ENCODE measurements around the gene SIGLEC7. TPM values are rescaled to one million over a fixed set of nuclear protein-coding genes. Genes with fewer than 3 reads are reported as not detected.
A peak's percentile ranks its signal among the peaks of the same experiment; 100 is the strongest.

SIGLEC7 gene
- total and polyA plus RNA-seq, 5 donors, result 0.59 to 2.4 (median 1.9) TPM

DNA sequence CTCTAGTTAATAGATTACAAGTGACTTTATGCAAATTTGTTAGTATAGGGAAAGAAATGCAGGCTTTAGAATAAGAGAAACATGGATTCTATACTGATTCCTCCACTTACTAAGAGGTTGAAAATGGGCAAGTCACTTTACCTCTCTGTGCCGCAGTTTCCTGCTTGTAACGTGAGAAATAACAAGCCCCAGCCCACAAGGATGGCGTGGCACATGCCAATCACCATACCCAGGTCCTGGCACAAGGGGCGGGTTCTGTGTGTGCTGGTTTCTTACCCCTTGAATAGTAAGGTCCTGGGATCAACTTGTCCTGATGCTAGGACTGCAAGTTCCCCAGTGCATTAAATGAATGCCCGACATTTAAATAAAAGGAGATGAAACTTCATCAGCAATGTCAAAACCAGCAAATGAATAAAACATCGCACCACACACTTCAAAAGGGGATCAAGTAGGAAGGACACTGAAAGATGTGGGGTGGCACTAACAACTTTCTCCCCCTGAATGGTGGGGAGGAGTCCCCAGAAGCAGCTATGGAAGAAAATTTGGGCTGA is 25.3 kb upstream of the SIGLEC7 start:
- intact Hi-C loops (cut with DNase I), result no loop called here
- 79% methylated on average over 6 of the region's 6 CpGs for WGBS
- no peaks in the 10 kb centered on the region for H3K4me1 ChIP-seq (ENCODE audit: control insufficient read depth, insufficient read depth, low read length)

GRCh38 chr19:51119101-51119500 is 23.0 kb upstream of the SIGLEC7 start:
- DNase-seq, result peak in 1 of 3 donors; percentile 12
- intact Hi-C loops (cut with DNase I), result no loop called here

More for the DNA sequence above, 25.3 kb upstream of the SIGLEC7 start:
- ATAC-seq, result no peak
- Histone ChIP-seq H3K27me3 (ENCODE audit: control insufficient read depth, insufficient read depth) (no peaks in the 10 kb centered on the region), H3K9me3 (ENCODE audit: control insufficient read depth, low read length) (no peaks in the 10 kb centered on the region), H3K4me3 (ENCODE audit: low read length) (no peak overlapping the region), H3K27ac (ENCODE audit: low read length) (no peak overlapping the region)
- DNase-seq, result peak in 1 of 3 donors; percentile 7

GRCh38 chr19:51119611-51120010 is 22.5 kb upstream of the SIGLEC7 start:
- ATAC-seq, result no peak

More at GRCh38 chr19:51119101-51119500, 23.0 kb upstream of the SIGLEC7 start:
- no peak for ATAC-seq
- 48% methylated on average over 4 of the region's 4 CpGs for WGBS
- Histone ChIP-seq H3K4me1 (ENCODE audit: control insufficient read depth, insufficient read depth, low read length) (no peaks in the 10 kb centered on the region), H3K27ac (ENCODE audit: low read length) (no peak overlapping the region), H3K9me3 (ENCODE audit: control insufficient read depth, low read length) (no peaks in the 10 kb centered on the region), H3K27me3 (ENCODE audit: control insufficient read depth, insufficient read depth) (no peaks in the 10 kb centered on the region), H3K4me3 (ENCODE audit: low read length) (no peak overlapping the region)

GRCh38 chr19:51120160-51120559 is 21.9 kb upstream of the SIGLEC7 start:
- ATAC-seq, result no peak
- Histone ChIP-seq H3K27ac (ENCODE audit: low read length) (no peak overlapping the region), H3K27me3 (ENCODE audit: control insufficient read depth, insufficient read depth) (no peaks in the 10 kb centered on the region), H3K4me1 (ENCODE audit: control insufficient read depth, insufficient read depth, low read length) (no peaks in the 10 kb centered on the region), H3K9me3 (ENCODE audit: control insufficient read depth, low read length) (no peaks in the 10 kb centered on the region), H3K4me3 (ENCODE audit: low read length) (no peak overlapping the region)
- 80% methylated on average over 6 of the region's 6 CpGs for WGBS
- no peak for DNase-seq
- intact Hi-C loops (cut with DNase I), result no loop called here

More at GRCh38 chr19:51119611-51120010, 22.5 kb upstream of the SIGLEC7 start:
- DNase-seq, result peak in 1 of 3 donors; percentile 29
- Histone ChIP-seq H3K27ac (ENCODE audit: low read length) (no peak overlapping the region), H3K27me3 (ENCODE audit: control insufficient read depth, insufficient read depth) (no peaks in the 10 kb centered on the region), H3K4me3 (ENCODE audit: low read length) (no peak overlapping the region), H3K4me1 (ENCODE audit: control insufficient read depth, insufficient read depth, low read length) (no peaks in the 10 kb centered on the region), H3K9me3 (ENCODE audit: control insufficient read depth, low read length) (no peaks in the 10 kb centered on the region)
- WGBS, result 73% methylated on average over 6 of the region's 6 CpGs
- intact Hi-C loops (cut with DNase I), result no loop called here

- Histone ChIP-seq H3K27ac (ENCODE audit: low read length) (no peak overlapping the region), H3K4me1 (ENCODE audit: control insufficient read depth, insufficient read depth, low read length) (no peaks in the 10 kb centered on the region), H3K9me3 (ENCODE audit: control insufficient read depth, low read length) (no peaks in the 10 kb centered on the region), H3K4me3 (ENCODE audit: low read length) (no peak overlapping the region), H3K27me3 (ENCODE audit: control insufficient read depth, insufficient read depth) (no peaks in the 10 kb centered on the region)
- WGBS, result 89% methylated on average over 8 of the region's 8 CpGs
- intact Hi-C loops (cut with DNase I), result no loop called here
- ATAC-seq, result no peak
- peak in 1 of 3 donors; percentile 31 for DNase-seq
These were observed 20.8 kb upstream of the SIGLEC7 start for GRCh38 chr19:51121257-51121656.

- intact Hi-C loops (cut with DNase I), result no loop called here
- H3K27ac ChIP-seq (ENCODE audit: low read length), result peak overlapping the region; percentile 28
- no peaks in the 10 kb centered on the region for H3K4me1 ChIP-seq (ENCODE audit: control insufficient read depth, insufficient read depth, low read length)
- ATAC-seq (peak in 1 of 2 donors; percentile 9), DNase-seq (peak in 1 of 3 donors; percentile 68)
- H3K4me3 ChIP-seq (ENCODE audit: low read length), result no peak overlapping the region
- WGBS, result 72% methylated on average over 22 of the region's 22 CpGs
- no peaks in the 10 kb centered on the region for H3K27me3 ChIP-seq (ENCODE audit: control insufficient read depth, insufficient read depth)
- no peaks in the 10 kb centered on the region for H3K9me3 ChIP-seq (ENCODE audit: control insufficient read depth, low read length)
These were observed 19.8 kb upstream of the SIGLEC7 start for GRCh38 chr19:51122112-51122981.

- no peak overlapping the region for H3K27ac ChIP-seq (ENCODE audit: low read length)
- intact Hi-C loops (cut with DNase I), result no loop called here
- 52% methylated on average over 6 of the region's 6 CpGs for WGBS
- H3K9me3 ChIP-seq (ENCODE audit: control insufficient read depth, low read length), result no peaks in the 10 kb centered on the region
- H3K27me3 ChIP-seq (ENCODE audit: control insufficient read depth, insufficient read depth), result no peaks in the 10 kb centered on the region
- peak; percentile 33 to 34 for ATAC-seq
- no peaks in the 10 kb centered on the region for H3K4me1 ChIP-seq (ENCODE audit: control insufficient read depth, insufficient read depth, low read length)
- peak in 1 of 3 donors; percentile 65 for DNase-seq
- H3K4me3 ChIP-seq (ENCODE audit: low read length), result no peak overlapping the region
These were observed 18.7 kb upstream of the SIGLEC7 start for GRCh38 chr19:51123381-51123800.

- no peaks in the 10 kb centered on the region for H3K27me3 ChIP-seq (ENCODE audit: control insufficient read depth, insufficient read depth)
- no peak overlapping the region for H3K27ac ChIP-seq (ENCODE audit: low read length)
These were observed 18.3 kb upstream of the SIGLEC7 start for GRCh38 chr19:51123802-51124201.

DNA sequence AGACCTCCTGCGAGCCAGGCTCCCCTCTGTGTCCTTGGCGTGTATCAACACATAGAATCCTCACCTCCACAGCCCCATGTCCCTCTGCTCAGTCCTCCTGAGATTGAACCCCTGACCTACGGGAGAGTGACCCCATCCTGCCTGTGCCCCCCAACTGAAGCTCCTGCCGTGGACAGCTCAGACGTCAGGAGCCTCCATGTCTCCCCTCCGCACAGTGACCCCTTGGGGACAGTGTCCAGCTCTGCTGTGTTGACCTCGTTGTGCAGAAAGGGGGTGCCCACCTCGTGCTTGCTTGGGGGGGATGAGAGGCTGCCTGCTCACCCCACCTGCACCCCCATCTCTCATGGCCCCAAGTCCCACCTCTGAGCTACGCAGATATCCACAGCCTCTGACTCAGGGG is 17.9 kb upstream of the SIGLEC7 start:
- WGBS, result 82% methylated on average over 9 of the region's 9 CpGs
- no peak overlapping the region for H3K27ac ChIP-seq (ENCODE audit: low read length)
- no peak for ATAC-seq

More at GRCh38 chr19:51123802-51124201, 18.3 kb upstream of the SIGLEC7 start:
- intact Hi-C loops (cut with DNase I), result no loop called here
- 67% methylated on average over 9 of the region's 9 CpGs for WGBS
- H3K9me3 ChIP-seq (ENCODE audit: control insufficient read depth, low read length), result no peaks in the 10 kb centered on the region
- H3K4me3 ChIP-seq (ENCODE audit: low read length), result no peak overlapping the region
- no peak for ATAC-seq
- H3K4me1 ChIP-seq (ENCODE audit: control insufficient read depth, insufficient read depth, low read length), result no peaks in the 10 kb centered on the region
- peak in 1 of 3 donors; percentile 45 for DNase-seq

DNA sequence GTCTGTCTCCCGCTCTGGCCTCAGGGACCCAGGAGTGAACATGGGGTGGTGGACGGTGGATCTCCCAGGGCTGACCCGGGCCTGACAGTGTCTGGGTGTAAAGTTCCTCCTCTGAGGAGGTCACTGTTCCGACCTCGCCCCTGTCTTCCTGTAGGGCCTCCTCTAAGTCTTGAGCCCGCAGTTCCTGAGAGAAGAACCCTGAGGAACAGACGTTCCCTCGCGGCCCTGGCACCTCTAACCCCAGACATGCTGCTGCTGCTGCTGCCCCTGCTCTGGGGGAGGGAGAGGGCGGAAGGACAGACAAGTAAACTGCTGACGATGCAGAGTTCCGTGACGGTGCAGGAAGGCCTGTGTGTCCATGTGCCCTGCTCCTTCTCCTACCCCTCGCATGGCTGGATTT is 17.4 kb upstream of the SIGLEC7 start, which contains the start of gene SIGLEC9:
Gene SIGLEC9 (plus strand): TSS at position 178 of the 400 bp plus-strand sequence. CDS start 69 bp downstream, at position 247.
- DNase-seq, result peak; percentile 61 to 84 (median 84)
- peak; percentile 33 to 53 for ATAC-seq
- H3K4me3 ChIP-seq (ENCODE audit: low read length), result no peak within 1 kb of the TSS
- H3K9me3 ChIP-seq (ENCODE audit: control insufficient read depth, low read length), result no peaks in the 10 kb centered on the region
- no peaks in the 10 kb centered on the region for H3K4me1 ChIP-seq (ENCODE audit: control insufficient read depth, insufficient read depth, low read length)
- intact Hi-C loops (cut with DNase I), result no loop called here
- no peaks in the 10 kb centered on the region for H3K27me3 ChIP-seq (ENCODE audit: control insufficient read depth, insufficient read depth)
- WGBS, result 54% methylated on average over 14 of the region's 14 CpGs
- no peak within 1 kb of the TSS for H3K27ac ChIP-seq (ENCODE audit: low read length)

More for the DNA sequence above, 17.9 kb upstream of the SIGLEC7 start:
- intact Hi-C loops (cut with DNase I), result no loop called here
- DNase-seq, result peak in 1 of 3 donors; percentile 37
- Histone ChIP-seq H3K27me3 (ENCODE audit: control insufficient read depth, insufficient read depth) (no peaks in the 10 kb centered on the region), H3K9me3 (ENCODE audit: control insufficient read depth, low read length) (no peaks in the 10 kb centered on the region), H3K4me1 (ENCODE audit: control insufficient read depth, insufficient read depth, low read length) (no peaks in the 10 kb centered on the region), H3K4me3 (ENCODE audit: low read length) (no peak overlapping the region)
